Endothelial cell of umbilical vein (primary cell): ENCODE measurements around the gene CPNE5. TPM values are rescaled to one million over a fixed set of nuclear protein-coding genes. Genes with fewer than 3 reads are reported as not detected.

ENCODE experiments used
- BruUV-seq: library from RNA; stranded (reverse); fragments of 400-500 nt; replicated peaks from 2 replicates; lab custom pipeline; 2021; lab: Mats Ljungman, UMichigan
- CTCF ChIA-PET: fragments of 300-600, 350-600 bp; sonication (Branson Sonifier 250); formaldehyde crosslinking; loops from one replicate; lab custom pipeline; 2021; ENCODE audit warnings: antibody characterized with exemption, inconsistent platforms; lab: Charles Lee
- POLR2A ChIA-PET: fragments of 300-600, 350-600 bp; sonication (Branson Sonifier 250); formaldehyde crosslinking; loops from one replicate; lab custom pipeline; 2021; ENCODE audit warnings: antibody characterized with exemption, inconsistent platforms; lab: Charles Lee
- DNase-seq: peaks from one replicate; pipeline ENCODE4 v3.0.0-alpha.2; 2011; ENCODE audit warnings: low read depth, low spot score
- FAIRE-seq: peaks from 2 replicates; lab custom pipeline; 2011; peaks lifted over from hg19 to GRCh38; lab: Jason Lieb, UNC
- H2AFZ ChIP-seq: 2 replicates; pipeline ENCODE4 v1.6.0; 2012; ENCODE audit warnings: low read depth, low read length, control low read depth, inconsistent platforms
- H3K27ac ChIP-seq: 2 replicates; pipeline ENCODE4 v1.5.1; 2011; ENCODE audit warnings: low read depth, mild to moderate bottlenecking, control low read depth, low read length, moderate library complexity; ENCODE audit not compliant: insufficient read depth
- H3K27me3 ChIP-seq, 2 experiments: 2 replicates each; pipeline versions ENCODE4 v1.6.0 to v1.6.1; 2011; ENCODE audit warnings: low read length in 2 of 2, mixed read lengths in 1 of 2; ENCODE audit not compliant: control insufficient read depth in 2 of 2, insufficient read depth in 2 of 2
- H3K36me3 ChIP-seq, 2 experiments: 2 replicates in 1 of 2; 3 replicates in 1 of 2; pipeline ENCODE4 v1.5.1; 2011; ENCODE audit warnings: low read length in 2 of 2, mild to moderate bottlenecking in 1 of 2, moderate library complexity in 1 of 2; ENCODE audit not compliant: control insufficient read depth in 2 of 2, insufficient read depth in 2 of 2; ENCODE audit errors: extremely low read depth in 1 of 2
- H3K4me1 ChIP-seq: 3 replicates; pipeline ENCODE4 v1.5.1; 2011; ENCODE audit warnings: mild to moderate bottlenecking, low read length; ENCODE audit not compliant: control insufficient read depth, insufficient read depth; ENCODE audit errors: extremely low read depth
- H3K4me2 ChIP-seq: 2 replicates; pipeline ENCODE4 v1.6.1; 2011; ENCODE audit warnings: low read length, control low read depth, mixed read lengths; ENCODE audit not compliant: insufficient read depth
- H3K4me3 ChIP-seq, 3 experiments: fragments of 200-600 bp in 1 of 3; sonication (generic), shearing (Covaris generic) in 1 of 3; replicated peaks in 1 of 3; 2 replicates each; pipeline ENCODE4 v1.5.1; 2011 to 2016; ENCODE audit warnings: control low read depth in 3 of 3, low read length in 3 of 3, mild to moderate bottlenecking in 2 of 3, inconsistent platforms in 1 of 3, low read depth in 1 of 3, moderate library complexity in 1 of 3; ENCODE audit not compliant: insufficient read depth in 1 of 3
- H3K79me2 ChIP-seq: 2 replicates; pipeline ENCODE4 v1.6.0; 2012; ENCODE audit warnings: low read length, inconsistent platforms; ENCODE audit not compliant: control insufficient read depth, insufficient read depth
- H3K9ac ChIP-seq: replicated peaks from 2 replicates; pipeline ENCODE3; 2011; ENCODE audit warnings: low read length, control low read depth; ENCODE audit not compliant: insufficient read depth; ENCODE audit errors: extremely low read depth
- H3K9me1 ChIP-seq: replicated peaks from 3 replicates; pipeline ENCODE4 v1.6.0; 2011; ENCODE audit warnings: mild to moderate bottlenecking, low read length; ENCODE audit not compliant: control insufficient read depth, insufficient read depth; ENCODE audit errors: extremely low read depth
- H3K9me3 ChIP-seq: replicated peaks from 2 replicates; pipeline ENCODE4 v1.5.1; 2012; ENCODE audit warnings: low read length, inconsistent platforms; ENCODE audit not compliant: control insufficient read depth, insufficient read depth
- H4K20me1 ChIP-seq: replicated peaks from 2 replicates; pipeline ENCODE3; 2011; ENCODE audit warnings: mild to moderate bottlenecking, low read length; ENCODE audit not compliant: control insufficient read depth, insufficient read depth; ENCODE audit errors: extremely low read depth
- GATA2 ChIP-seq: IDR thresholded peaks from 2 replicates; pipeline ENCODE4 v1.7.0; 2011; ENCODE audit warnings: low read depth, mild to moderate bottlenecking, moderate library complexity, mixed read lengths, low read length; ENCODE audit not compliant: insufficient read length, insufficient read depth
- POLR2A ChIP-seq: IDR thresholded peaks from 2 replicates; pipeline ENCODE4 v1.6.1; 2012; ENCODE audit warnings: low read depth, mild to moderate bottlenecking, control low read depth, low read length
- dilution Hi-C: fragments of 300-500 bp; cut with MboI; formaldehyde crosslinking; loops from one replicate; pipeline ENCODE4 v1.15.0; 2019; ENCODE audit warnings: low sequenced_read_pairs; ENCODE audit not compliant: extremely low pct_ligation_motif_present
- intact Hi-C: fragments of 100-400 bp; cut with micrococcal nuclease; formaldehyde crosslinking; loops from one replicate; pipeline ENCODE4 v1.10.0; 2022
- polyA plus RNA-seq, 4 experiments: library from polyadenylated mRNA; depleted of rRNA in 3 of 4; stranded (reverse) in 3 of 4; unstranded in 1 of 4; fragments of >200 nt; gene quantifications; 2 replicates each; pipeline versions ENCODE4 v1.2.1 to v1.2.3, GENCODE V29; 2011 to 2012; ENCODE audit warnings: missing spikeins in 1 of 4
- total RNA-seq: library from RNA; stranded (reverse); gene quantifications from 2 replicates; pipeline ENCODE4 v1.2.3, GENCODE V29; 2021
- TF ChIP-seq, protein P1 (sequence below), 2 donors: IDR thresholded peaks; 1 replicate in 1 of 2; 2 replicates in 1 of 2; pipeline ENCODE4 v1.5.1; 2011; ENCODE audit warnings: low read length in 2 of 2, mild to moderate bottlenecking in 2 of 2, moderate library complexity in 2 of 2, control low read depth in 1 of 2, inconsistent platforms in 1 of 2, low read depth in 1 of 2; ENCODE audit not compliant: insufficient read depth in 1 of 2; ENCODE audit errors: extremely low read depth in 1 of 2

CPNE5 gene
- total and polyA plus RNA-seq, 2 donors (not counting 3 experiments of a cell fraction or from before 2014, with no cell fraction given): 18.8 to 49.4 TPM

DNA sequence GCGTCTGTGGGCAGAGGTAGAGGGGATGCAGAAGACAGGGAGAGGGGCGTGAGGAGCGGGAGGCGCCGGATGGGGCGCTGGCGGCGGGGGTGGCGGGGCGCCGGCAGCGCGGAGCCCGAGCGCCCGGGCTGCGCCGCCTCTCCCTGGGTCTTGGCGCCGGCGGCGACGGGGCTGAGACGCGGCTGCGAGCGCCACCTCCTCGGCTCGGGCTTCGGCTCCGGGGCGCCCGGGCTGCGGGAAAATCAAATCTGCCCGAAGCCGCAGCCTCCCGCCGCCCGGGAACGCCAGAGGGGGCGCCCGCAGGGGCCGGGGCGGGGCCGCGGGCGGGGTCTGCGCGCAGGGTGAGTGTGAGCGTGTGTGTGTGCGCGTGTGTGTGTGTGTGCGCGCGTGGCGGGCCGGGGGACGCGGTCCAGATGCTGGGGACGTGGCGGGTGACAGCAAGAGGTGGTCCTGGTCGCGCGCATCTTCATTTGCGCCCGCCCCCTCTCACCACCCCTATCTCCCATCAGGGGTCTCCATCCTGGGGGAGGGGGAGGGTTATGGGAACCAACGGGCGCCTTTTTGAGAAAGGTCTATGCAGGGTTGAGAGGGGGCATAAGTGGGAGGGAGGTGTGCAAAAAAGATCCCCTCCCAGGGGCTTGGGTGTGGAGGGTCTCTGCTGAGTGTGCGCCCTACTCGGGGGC, 646 bp upstream of the CPNE5 start:
- Histone ChIP-seq H3K9me1 (no peaks in the 10 kb centered on the region), H3K4me1 (peaks cover 21% of the 10 kb centered on the region), H3K4me2 (peak overlapping the region; percentile 80), H3K9ac (peak overlapping the region; percentile 69), H2AFZ (peak overlapping the region; percentile 48), H3K4me3 (peak overlapping the region; percentile 37 to 85 (median 62)), H3K79me2 (no peaks in the 10 kb centered on the region), H3K27ac (no peak overlapping the region), H3K27me3 (no peaks in the 10 kb centered on the region), H4K20me1 (no peaks in the 10 kb centered on the region), H3K9me3 (no peaks in the 10 kb centered on the region), H3K36me3 (no peaks in the 10 kb centered on the region)
- no TSS peak for BruUV-seq
- intact Hi-C loops (loop anchor here (1.0 kb wide), 1 partner anchor 12 kb away; no protein-coding TSS in a partner anchor), dilution Hi-C loops (no loop called here)
- TF ChIP-seq, protein P1, sequence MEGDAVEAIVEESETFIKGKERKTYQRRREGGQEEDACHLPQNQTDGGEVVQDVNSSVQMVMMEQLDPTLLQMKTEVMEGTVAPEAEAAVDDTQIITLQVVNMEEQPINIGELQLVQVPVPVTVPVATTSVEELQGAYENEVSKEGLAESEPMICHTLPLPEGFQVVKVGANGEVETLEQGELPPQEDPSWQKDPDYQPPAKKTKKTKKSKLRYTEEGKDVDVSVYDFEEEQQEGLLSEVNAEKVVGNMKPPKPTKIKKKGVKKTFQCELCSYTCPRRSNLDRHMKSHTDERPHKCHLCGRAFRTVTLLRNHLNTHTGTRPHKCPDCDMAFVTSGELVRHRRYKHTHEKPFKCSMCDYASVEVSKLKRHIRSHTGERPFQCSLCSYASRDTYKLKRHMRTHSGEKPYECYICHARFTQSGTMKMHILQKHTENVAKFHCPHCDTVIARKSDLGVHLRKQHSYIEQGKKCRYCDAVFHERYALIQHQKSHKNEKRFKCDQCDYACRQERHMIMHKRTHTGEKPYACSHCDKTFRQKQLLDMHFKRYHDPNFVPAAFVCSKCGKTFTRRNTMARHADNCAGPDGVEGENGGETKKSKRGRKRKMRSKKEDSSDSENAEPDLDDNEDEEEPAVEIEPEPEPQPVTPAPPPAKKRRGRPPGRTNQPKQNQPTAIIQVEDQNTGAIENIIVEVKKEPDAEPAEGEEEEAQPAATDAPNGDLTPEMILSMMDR (IDR thresholded peaks at IDR 0.05; ENCODE audit: extremely low read depth in 1 of 2, insufficient read depth in 1 of 2, low read depth in 1 of 2, low read length in 2 of 2): peak; percentile 12 to 27
- TF ChIP-seq GATA2 (no peak), POLR2A (no peak)
- ChIA-PET CTCF (interaction anchor here (1.5 to 1.8 kb wide), 2 partner anchors 9 to 12 kb away, joined by 6 to 11 read pairs; no protein-coding TSS in a partner anchor), POLR2A (no interaction called here)
- peak; percentile 21 for FAIRE-seq
- DNase-seq: no peak

DNA sequence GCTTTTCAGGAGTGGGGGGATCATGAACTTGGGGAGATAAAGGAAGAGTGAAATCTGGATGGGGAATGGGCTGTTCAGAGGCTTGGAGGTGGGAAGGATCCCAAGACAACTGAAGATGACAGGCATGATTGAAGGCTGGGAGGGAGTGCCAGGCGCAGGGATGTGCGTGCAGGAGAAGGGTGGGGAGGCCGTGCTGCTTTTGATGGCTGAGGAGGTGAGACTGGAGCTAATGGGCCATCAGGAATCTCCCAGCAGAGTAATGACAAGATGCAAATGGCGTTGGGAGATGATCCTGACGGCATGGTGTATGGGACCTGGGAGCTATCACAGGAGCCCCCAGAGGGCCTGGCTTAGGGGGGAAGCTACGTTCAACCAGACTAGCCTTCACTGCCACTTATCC, 1.6 kb downstream of the CPNE5 start:
- CTCF ChIA-PET: interaction anchor here (1.0 kb wide), 1 partner anchor 180 kb away, joined by 3 read pairs; no protein-coding TSS in a partner anchor
- Histone ChIP-seq H3K79me2 (no peaks in the 10 kb centered on the region), H3K4me1 (peaks cover 24% of the 10 kb centered on the region), H3K9me3 (no peaks in the 10 kb centered on the region), H3K27me3 (no peaks in the 10 kb centered on the region), H4K20me1 (no peaks in the 10 kb centered on the region), H3K27ac (no peak overlapping the region), H3K9me1 (no peaks in the 10 kb centered on the region), H3K4me2 (no peak overlapping the region), H3K9ac (no peak overlapping the region), H3K4me3 (no peak overlapping the region), H2AFZ (no peak overlapping the region), H3K36me3 (peaks cover 0 to 4% of the 10 kb centered on the region in 2 experiments)
- TF ChIP-seq POLR2A: no peak
- intact Hi-C loops (no loop called here), dilution Hi-C loops (no loop called here)
- DNase-seq (no peak), FAIRE-seq (no peak)
- POLR2A ChIA-PET: no interaction called here
- BruUV-seq: no TSS peak
